HG03060 (cell line): ENCODE data around the gene SMTN.

Experiments
- ATAC-seq: cut with Tn5 transposase; IDR thresholded peaks from one replicate; pipeline ENCODE4 v1.9.1; 2021; ENCODE audit warnings: low read depth, moderate number of reproducible peaks; ENCODE audit not compliant: unreplicated experiment

The SMTN gene

DNA sequence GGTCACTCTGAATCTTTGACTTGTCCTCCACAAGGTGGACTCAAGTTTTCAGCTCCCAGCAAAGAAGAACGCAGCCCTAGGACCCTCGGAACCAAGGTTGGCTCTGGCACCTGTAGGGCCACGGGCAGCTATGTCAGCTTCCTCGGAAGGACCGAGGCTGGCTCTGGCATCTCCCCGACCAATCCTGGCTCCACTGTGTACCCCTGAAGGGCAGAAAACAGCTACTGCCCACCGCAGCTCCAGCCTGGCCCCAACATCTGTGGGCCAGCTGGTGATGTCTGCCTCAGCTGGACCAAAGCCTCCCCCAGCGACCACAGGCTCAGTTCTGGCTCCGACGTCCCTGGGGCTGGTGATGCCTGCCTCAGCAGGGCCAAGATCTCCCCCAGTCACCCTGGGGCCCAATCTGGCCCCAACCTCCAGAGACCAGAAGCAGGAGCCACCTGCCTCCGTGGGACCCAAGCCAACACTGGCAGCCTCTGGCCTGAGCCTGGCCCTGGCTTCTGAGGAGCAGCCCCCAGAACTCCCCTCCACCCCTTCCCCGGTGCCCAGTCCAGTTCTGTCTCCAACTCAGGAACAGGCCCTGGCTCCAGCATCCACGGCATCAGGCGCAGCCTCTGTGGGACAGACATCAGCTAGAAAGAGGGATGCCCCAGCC is 43.8 kb downstream of the SMTN start:
- ATAC-seq = no peak

DNA sequence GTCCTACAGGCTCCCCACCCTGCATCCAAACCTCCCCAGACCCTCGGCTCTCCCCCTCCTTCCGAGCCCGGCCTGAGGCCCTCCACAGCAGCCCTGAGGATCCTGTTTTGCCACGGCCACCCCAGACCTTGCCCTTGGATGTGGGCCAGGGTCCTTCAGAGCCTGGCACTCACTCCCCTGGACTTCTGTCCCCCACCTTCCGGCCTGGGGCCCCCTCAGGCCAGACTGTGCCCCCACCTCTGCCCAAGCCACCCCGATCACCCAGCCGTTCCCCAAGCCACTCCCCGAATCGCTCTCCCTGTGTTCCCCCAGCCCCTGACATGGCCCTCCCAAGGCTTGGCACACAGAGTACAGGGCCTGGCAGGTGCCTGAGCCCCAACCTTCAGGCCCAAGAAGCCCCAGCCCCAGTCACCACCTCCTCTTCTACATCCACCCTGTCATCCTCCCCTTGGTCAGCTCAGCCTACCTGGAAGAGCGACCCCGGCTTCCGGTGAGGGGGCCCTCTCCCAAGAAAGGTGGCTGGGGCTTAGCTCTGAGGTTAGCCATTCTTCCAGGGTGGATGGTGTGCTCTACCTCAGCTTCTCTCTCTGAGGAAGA is 44.5 kb downstream of the SMTN start:
- ATAC-seq = no peak

DNA sequence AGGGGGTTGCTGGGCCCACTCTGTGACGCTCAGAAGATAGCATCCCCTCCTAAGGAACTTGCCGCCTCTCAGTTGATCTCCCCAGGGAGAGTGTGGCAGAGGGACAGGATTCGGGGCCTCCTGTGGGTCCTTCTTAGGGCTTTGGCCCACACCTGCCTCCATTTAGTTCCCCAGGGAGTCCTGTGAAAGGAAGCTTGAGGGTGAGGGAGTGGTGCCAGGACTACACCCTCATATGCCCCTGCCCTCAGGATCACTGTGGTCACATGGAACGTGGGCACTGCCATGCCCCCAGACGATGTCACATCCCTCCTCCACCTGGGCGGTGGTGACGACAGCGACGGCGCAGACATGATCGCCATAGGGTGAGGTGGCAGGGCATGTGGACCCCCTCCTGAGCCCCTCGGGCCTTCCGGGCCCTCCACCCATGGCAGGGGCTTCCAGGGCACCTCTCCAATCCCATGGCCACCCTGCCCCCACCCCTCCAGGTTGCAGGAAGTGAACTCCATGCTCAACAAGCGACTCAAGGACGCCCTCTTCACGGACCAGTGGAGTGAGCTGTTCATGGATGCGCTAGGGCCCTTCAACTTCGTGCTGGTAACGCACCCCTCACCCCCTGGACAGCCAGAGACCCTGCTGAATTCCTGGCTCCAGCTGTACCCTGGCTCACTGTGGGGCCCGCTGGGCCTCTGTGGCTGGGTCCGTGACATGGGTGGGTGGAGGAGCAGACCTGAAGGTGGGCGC is 45.2 kb downstream of the SMTN start:
- ATAC-seq = no peak

DNA sequence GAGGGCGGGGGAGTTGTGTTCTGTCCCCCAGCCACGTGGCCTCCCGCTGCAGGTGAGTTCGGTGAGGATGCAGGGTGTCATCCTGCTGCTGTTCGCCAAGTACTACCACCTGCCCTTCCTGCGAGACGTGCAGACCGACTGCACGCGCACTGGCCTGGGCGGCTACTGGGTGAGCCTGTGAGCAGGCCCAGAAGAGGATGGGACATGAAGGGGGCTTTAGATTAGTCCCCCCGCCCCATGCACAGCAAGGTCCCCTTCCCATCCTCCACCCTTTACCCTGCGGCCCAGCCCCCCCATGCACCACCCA is 45.7 kb downstream of the SMTN start:
- ATAC-seq = no peak

DNA sequence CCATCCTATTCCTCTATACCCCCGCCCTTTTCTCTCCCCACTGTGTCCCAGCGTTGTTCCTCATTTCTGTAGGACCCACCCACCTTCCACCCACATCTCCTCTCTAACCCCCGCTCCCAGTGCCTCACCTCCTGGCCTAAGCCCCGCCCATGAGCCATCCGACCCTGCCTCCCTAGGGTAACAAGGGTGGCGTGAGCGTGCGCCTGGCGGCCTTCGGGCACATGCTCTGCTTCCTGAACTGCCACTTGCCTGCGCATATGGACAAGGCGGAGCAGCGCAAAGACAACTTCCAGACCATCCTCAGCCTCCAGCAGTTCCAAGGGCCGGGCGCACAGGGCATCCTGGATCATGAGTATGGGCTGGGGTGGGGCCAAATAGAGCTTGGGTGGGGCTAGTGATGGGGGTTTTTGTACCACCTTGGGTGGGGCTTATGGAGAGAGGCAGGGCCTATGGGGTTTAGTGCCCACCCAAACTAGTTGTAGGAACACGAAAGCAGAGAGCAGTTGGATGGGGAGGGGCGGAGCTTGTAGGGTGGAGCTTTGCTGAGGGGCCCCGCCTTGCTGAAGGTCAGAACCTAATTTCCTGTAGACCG is 46.2 kb downstream of the SMTN start:
- no peak for ATAC-seq

DNA sequence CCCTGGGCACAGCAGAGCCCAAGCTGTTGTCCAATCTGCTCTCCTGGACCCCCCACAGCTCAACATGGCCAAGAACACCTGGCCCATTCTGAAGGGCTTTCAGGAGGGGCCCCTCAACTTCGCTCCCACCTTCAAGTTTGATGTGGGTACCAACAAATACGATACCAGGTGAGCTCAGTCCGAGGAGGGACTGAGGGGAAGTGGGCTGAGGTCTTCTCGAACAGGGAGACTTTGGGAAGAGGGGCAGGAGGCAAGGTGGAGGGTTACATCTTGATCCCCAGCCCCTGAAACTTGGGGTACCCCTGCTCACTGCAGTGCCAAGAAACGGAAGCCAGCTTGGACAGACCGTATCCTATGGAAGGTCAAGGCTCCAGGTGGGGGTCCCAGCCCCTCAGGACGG is 47.0 kb downstream of the SMTN start:
- no peak for ATAC-seq

DNA sequence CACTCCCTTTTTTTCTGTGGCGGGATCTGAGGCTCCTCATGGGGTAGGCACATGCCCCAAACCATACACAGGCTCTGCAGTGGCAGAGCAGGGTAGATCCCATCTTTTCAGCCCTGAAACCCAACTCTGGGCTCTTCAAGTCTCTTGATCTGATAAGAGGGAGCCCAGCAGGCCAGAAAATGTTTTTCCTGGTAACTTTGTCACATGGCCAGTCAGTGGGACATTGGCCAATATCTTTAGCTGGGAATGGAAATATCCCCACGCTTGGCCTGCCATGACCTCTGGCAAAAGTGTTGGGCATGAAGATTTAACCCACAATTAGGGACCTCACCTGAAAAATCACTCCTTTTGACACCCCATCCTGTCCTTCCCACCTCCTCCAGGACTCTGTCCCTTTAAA is 49.8 kb downstream of the SMTN start:
- ATAC-seq = no peak

DNA sequence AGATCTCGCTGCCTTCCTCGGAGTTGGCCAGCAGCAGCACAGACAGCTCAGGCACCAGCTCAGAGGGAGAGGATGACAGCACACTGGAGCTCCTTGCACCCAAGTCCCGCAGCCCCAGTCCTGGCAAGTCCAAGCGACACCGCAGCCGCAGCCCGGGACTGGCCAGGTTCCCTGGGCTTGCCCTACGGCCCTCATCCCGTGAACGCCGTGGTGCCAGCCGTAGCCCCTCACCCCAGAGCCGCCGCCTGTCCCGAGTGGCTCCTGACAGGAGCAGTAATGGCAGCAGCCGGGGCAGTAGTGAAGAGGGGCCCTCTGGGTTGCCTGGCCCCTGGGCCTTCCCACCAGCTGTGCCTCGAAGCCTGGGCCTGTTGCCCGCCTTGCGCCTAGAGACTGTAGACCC is 52.8 kb downstream of the SMTN start:
- no peak for ATAC-seq

DNA sequence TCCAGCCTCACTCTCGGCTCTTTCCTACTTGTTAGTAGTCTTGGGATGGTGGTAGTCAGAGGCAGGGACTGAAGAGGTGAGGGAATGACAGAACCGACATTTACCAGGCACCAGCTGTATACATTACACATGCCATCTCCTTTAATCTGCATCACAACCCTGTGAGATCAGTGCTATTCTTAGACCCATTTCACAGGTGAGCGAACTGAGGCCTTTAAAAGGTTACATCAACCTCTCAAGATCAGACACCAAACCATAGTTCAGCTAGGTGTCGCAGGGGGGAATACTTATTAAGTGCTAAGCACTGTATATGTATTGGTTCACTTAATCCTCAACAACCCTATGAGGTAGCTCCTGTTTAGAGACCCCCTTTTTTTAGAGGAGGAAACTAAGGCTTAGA is 53.6 kb downstream of the SMTN start:
- ATAC-seq = no peak

DNA sequence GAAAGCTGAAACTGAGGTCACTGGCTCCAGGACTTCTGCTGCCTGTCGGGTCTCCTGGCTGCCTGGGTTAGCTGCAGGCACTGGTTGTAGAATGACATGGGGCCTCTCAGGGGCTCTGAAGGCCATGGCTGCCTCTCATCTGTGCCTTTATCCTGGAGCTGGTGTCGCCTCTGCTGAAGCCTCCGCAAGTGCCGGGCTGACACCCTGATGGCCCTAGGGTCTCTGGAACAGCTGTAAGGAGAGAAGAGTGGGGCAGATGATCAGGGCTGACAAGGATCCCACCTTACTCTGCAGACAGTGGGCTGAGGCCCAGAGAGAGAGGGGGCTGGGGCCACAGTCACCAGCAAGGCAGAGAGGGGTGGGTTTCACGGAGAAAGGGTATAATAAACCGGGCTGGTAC is 54.6 kb downstream of the SMTN start:
- no peak for ATAC-seq

DNA sequence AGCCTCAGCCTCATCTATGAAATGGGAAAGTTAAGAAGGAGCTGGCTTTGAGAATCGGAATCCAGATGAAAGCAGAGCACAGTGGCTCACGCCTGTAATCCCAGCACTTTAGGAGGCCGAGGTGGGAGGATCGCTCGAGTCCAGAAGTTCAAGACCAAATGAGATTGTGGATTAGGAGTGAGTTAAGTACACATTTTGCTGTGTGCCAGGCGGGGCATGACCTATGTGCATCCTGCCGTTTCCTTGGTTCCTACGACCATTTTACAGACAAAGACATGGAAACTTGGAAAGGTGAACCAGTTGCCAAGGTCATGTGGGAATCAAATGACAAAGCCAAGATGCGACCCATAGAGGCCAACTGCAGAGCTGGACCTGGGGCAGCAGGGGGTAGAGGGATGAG is 55.0 kb downstream of the SMTN start:
- ATAC-seq = no peak

DNA sequence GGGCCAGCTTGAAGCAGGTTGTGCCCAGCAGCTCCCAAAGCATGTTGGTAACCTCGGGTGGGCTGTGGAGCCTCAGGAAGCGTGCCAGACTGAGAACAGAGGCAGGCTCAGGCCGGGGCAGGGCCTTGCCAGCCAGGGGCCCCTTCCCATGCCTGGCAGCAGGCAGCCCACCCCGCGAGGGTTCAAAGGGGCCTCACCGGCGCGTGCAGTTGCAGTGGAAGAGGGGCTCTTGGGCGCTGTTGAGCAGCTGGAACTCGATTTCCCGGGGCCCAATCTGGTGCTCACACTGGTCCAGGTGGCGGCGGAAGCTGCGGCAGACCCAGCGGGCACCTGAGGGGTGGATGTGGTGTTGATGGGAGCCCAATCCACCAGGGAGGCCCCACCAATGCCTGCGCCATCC is 55.6 kb downstream of the SMTN start:
- ATAC-seq = no peak

DNA sequence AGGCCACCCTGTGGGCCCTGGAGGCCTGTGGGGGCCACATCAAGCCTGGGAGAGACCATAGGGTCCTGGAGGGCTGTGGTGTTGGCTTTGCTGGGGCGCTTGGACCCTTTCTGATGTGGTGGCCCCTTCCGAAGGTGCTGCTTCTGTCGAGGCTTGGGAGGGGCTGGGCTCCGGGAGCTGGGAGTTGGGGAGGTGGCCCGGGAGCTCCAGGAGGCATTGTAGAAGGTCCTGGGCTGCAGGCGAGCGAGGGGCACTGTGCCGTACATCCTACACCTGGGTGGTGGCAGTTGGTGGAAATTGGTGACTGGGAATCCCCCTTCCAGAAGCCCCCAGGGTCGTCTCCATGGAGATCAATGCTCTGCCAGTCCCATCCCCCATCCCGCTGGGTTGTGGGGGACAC is 56.6 kb downstream of the SMTN start:
- no peak for ATAC-seq

DNA sequence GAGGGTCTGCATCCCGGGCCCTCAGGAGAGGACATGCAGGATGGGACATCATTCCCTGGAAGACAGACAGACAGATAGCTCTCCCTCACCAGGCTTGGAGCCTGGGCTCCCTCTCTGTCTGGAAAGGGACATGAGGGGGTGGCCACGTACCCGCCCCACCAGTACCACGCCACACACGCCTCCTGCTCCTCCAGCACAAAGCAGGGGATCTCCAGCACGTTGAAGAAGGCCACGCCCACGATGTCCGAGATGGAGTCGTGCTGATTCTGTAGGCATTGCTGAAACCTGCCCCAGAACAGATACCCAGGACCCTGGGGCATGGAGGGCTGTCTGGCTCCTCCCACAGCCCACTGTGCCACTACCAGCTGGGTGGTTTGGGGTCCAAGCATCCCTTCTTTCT is 57.0 kb downstream of the SMTN start:
- ATAC-seq = no peak

DNA sequence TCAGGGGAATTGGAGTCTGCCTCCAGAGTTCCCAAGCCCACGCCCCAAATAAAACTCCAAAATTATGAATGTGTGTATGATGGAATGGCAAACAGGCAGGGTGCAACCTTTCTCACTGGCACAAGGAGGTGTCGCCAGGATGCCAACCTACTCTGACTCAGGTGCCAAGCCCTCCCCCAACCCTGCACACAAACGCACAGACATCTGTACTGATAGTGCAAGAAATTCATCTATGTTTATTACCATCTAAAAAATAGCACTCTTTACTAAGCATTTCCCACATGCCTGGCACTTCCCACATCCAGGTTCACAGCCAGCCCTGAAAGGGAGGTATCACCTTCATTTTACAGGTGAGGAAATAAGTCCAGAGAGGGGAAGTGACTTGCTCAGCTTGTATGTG is 57.9 kb downstream of the SMTN start:
- ATAC-seq = no peak

DNA sequence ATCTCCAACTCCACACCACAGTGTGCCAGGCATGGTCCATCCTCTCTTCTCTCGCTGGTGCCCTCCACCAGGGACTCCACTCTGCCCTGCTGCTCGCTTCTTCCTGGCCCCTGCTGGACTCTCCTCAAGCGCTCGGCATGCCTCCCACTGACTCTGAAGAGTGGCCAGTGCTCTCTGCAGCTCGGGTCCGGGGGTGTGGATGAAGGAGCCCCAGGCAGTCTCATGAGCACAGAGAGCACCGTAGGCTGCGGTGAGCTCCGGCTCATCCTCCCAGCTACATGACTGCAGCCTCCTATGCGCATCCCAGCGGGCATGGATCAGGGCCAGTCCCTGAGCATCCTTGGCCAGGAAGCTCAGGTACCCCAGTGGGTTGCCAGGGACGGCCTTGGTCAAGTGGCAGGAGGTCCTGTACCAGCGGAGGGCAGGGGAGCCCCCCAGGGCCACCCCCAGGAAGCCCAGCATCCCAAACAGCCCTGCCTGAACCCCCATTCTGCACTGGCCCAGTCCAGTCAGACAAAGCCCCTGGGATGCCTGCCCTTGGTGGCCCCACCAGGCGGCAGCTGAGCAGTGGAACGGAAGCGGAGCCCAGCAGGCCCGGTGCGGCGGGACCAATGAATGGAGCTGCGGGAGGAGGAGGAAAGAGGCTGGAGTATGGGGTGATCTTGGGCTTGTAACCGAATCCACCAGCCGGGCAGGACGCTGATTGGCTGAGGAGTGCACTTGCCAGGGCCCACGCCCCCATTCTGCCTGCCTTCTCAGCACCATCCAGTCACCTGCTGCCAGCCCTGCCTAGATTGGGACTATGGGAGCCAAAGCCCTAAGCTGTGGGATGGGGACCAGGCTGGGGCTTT is 59.0 kb downstream of the SMTN start, which contains the start of gene PLA2G3:
PLA2G3 (minus strand) TSS at position 643 of the 851 bp plus-strand sequence; CDS start at position 489, 154 bp downstream.
- no peak for ATAC-seq

DNA sequence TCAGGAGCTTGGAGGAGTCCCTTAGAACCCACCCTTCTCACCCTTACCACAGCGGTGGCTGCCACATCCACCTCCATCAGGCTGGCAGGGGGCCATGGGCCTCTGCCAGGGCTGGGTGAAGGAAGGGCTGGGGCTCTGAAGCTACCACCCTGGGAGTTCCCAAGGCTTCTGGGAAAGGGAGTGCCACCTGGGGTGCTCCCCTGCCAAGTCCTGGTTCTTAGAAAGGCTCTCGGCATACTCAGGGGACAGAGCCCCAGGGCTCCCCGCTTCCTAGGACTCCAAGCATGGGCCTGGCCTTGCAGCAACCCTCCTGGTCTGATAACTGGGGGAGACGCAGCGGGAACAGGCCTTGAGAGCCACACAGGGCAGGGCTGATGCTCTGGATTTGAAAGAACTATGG is 59.6 kb downstream of the SMTN start:
- ATAC-seq = no peak

DNA sequence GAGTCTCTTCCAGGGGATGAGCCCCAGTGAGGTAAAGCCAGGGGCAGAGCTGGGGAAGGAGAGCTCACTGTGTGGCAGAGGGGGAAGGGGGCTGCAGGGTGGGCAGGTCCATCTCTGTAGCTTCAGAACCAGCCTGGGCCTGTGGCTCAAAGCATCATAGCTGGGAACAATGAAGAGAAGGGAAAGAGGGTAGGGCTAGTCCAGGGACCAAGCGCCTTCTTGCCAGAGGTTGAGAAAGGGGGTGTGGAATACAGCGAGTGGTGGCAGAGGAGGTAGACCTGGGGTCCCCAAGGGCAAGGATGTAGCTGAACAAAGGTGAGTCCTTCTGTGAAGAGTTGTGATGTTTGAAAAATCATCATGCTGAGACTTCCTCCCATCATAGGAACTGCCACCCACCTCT is 60.4 kb downstream of the SMTN start:
- no peak for ATAC-seq

DNA sequence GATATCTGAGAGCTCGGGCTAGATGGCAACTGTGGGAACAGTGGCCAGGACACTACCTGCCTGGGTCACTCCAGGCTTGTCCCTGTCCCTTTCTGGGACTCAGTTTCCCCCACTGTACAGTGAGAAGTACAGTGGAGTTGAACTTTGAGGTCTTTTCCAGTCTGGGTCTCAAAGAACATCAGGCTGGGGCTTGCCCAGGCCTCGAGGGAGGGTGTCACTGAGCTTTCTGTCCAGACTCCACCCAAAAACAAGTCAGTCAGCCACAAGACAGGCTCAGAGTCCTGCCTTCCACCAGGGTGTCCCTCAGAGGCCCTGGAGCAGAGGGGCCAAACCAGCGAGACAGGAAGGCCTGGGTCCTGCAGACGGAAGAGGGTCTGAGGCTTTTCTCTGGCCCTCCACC is 61.2 kb downstream of the SMTN start:
- ATAC-seq = no peak

DNA sequence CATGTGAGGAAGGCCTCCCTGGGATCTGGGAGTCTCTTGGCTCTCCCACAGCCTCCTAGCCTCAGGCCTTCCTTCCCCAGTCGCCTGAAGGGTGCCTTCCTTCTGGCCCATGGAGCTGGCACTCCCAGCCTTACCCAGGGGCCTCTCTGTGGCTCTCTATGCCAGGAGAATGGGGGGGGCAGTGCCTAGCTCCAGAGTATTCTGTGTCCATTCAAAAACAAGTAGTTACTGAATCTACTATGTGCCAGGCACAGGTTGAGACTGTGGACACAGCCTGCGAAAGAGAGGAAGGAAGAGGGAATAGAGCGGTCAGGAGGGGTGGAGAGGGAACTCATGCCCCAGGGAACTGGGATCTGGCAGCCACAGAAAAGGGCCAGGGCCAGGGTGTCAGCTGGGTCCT is 61.9 kb downstream of the SMTN start:
- no peak for ATAC-seq

DNA sequence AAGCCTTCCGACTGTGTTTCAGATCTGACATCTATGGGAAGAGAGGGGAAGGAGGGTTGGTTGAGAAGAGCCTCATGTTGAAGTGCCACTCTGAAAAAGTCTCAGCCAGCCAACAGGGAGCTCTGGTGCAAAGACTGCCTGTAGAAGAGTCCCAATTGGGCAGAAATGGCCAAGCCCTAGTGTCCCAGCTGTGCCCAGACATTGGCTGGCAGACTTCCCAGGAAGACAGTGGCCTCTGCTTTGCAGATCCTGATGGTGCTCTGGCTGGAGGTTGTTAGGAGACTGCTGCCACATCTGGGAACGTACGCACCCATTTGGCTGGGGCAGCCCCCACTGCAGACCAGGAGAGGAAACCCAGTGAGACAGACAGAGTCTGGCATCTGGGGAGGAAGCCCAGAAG is 62.4 kb downstream of the SMTN start:
- no peak for ATAC-seq
